ENCODE data around the gene MRPL54.
"Not testable (repeated sequence)": the region's sequence is repeated elsewhere in the genome, so short reads cannot be mapped to it uniquely, and the experiment has no call there.

Gene MRPL54

GRCh38 chr19:3740431-3740830, 22.1 kb upstream of the MRPL54 start:
- DNase-seq (ENCODE audit: low read depth, low spot score) = no peak

GRCh38 chr19:3743486-3743885, 19.0 kb upstream of the MRPL54 start:
- DNase-seq (ENCODE audit: low read depth, low spot score) = no peak

GRCh38 chr19:3745363-3746045, 17.0 kb upstream of the MRPL54 start:
- no peak for DNase-seq (ENCODE audit: low read depth, low spot score)

GRCh38 chr19:3746371-3747056, 16.0 kb upstream of the MRPL54 start:
- DNase-seq (ENCODE audit: low read depth, low spot score) = no peak

- no peak for DNase-seq (ENCODE audit: low read depth, low spot score)
These were observed 13.5 kb upstream of the MRPL54 start for GRCh38 chr19:3748965-3749364.

- no peak for DNase-seq (ENCODE audit: low read depth, low spot score)
These were observed 12.3 kb upstream of the MRPL54 start for GRCh38 chr19:3750211-3750610.

GRCh38 chr19:3751236-3751635, 11.2 kb upstream of the MRPL54 start:
- no peak for DNase-seq (ENCODE audit: low read depth, low spot score)

GRCh38 chr19:3752492-3752891, 10.0 kb upstream of the MRPL54 start:
- no peak for DNase-seq (ENCODE audit: low read depth, low spot score)

- DNase-seq (ENCODE audit: low read depth, low spot score) = no peak
These were observed 8.7 kb upstream of the MRPL54 start for GRCh38 chr19:3753631-3754410.

- not testable (repeated sequence) for DNase-seq (ENCODE audit: low read depth, low spot score)
These were observed 4.8 kb upstream of the MRPL54 start for GRCh38 chr19:3757705-3758104.

- not testable (repeated sequence) for DNase-seq (ENCODE audit: low read depth, low spot score)
These were observed 4.2 kb upstream of the MRPL54 start for GRCh38 chr19:3758297-3758696.

GRCh38 chr19:3759482-3760254, 2.8 kb upstream of the MRPL54 start:
- no peak for DNase-seq (ENCODE audit: low read depth, low spot score)

- no peak for DNase-seq (ENCODE audit: low read depth, low spot score)
These were observed 1.6 kb upstream of the MRPL54 start for GRCh38 chr19:3760871-3761361.

GRCh38 chr19:3761382-3762129, 926 bp upstream of the MRPL54 start, which contains the start of gene APBA3:
TSS of gene APBA3 (minus strand) at chr19:3761692. CDS start at chr19:3760264, 1,428 bp downstream.
- DNase-seq (ENCODE audit: low read depth, low spot score) = peak; percentile 91

- DNase-seq (ENCODE audit: low read depth, low spot score) = no peak
These were observed 380 bp upstream of the MRPL54 start for GRCh38 chr19:3762130-3762473.

- DNase-seq (ENCODE audit: low read depth, low spot score) = no peak
These were observed 2.6 kb downstream of the MRPL54 start for GRCh38 chr19:3765121-3765520.

GRCh38 chr19:3765757-3766156, 3.3 kb downstream of the MRPL54 start:
- not testable (repeated sequence) for DNase-seq (ENCODE audit: low read depth, low spot score)

- DNase-seq (ENCODE audit: low read depth, low spot score) = no peak
These were observed 4.0 kb downstream of the MRPL54 start for GRCh38 chr19:3766520-3766919.

GRCh38 chr19:3767050-3767449, 4.6 kb downstream of the MRPL54 start:
- DNase-seq (ENCODE audit: low read depth, low spot score) = no peak

- DNase-seq (ENCODE audit: low read depth, low spot score) = no peak
These were observed 5.7 kb downstream of the MRPL54 start for GRCh38 chr19:3768015-3768747.
